Spinal cord (tissue), 10 donors: ENCODE results near the gene FIGNL1. TPM values are rescaled to one million over a fixed set of nuclear protein-coding genes. Genes with fewer than 3 reads are reported as not detected.
"Not testable (repeated sequence)": the region's sequence is repeated elsewhere in the genome, so short reads cannot be mapped to it uniquely, and the experiment has no call there.

Experiments used
- DNase-seq, 6 donors: peaks; one replicate each; pipeline versions ENCODE4 v3.0.0 to v3.0.0-alpha.2; 2013 to 2015; ENCODE audit warnings: low spot score in 6 of 6, low read depth in 4 of 6
- H3K27ac ChIP-seq: one replicate; pipeline ENCODE4 v1.5.1; 2013; ENCODE audit warnings: low read depth, low read length, control low read depth
- H3K27me3 ChIP-seq: one replicate; pipeline ENCODE4 v1.6.1; 2013; ENCODE audit warnings: low read length; ENCODE audit not compliant: control insufficient read depth, insufficient read depth
- H3K36me3 ChIP-seq: one replicate; pipeline ENCODE4 v1.6.1; 2013; ENCODE audit warnings: low read length; ENCODE audit not compliant: control insufficient read depth, insufficient read depth
- H3K4me1 ChIP-seq: one replicate; pipeline ENCODE4 v1.6.1; 2013; ENCODE audit warnings: low read length; ENCODE audit not compliant: control insufficient read depth, insufficient read depth
- H3K4me3 ChIP-seq: one replicate; pipeline ENCODE4 v1.5.1; 2013; ENCODE audit warnings: low read depth, low read length, control low read depth
- H3K9me3 ChIP-seq: one replicate; pipeline ENCODE4 v1.6.1; 2013; ENCODE audit warnings: low read length; ENCODE audit not compliant: control insufficient read depth, insufficient read depth
- WGBS: methylation state at CpG from one replicate; pipeline ENCODE4 v1.1.5; 2013; ENCODE audit warnings: missing lambda C conversion rate; ENCODE audit not compliant: insufficient coverage; 5-methylcytosine and 5-hydroxymethylcytosine counted together
- polyA plus RNA-seq, 2 donors: library from polyadenylated mRNA; unstranded; fragments of 120-200 nt; gene quantifications; one replicate each; pipeline ENCODE4 v1.2.1, GENCODE V29; 2013; ENCODE audit not compliant: insufficient read length in 2 of 2
- total RNA-seq, 2 donors: library from RNA; depleted of rRNA in 1 of 2; stranded (reverse); fragments of 120-200 nt in 1 of 2; fragments of >200 nt in 1 of 2; gene quantifications; one replicate each; pipeline versions ENCODE4 v1.2.3 to v1.2.4, GENCODE V29; 2013 to 2014
- donor health status: healthy.

The FIGNL1 gene
- total and polyA plus RNA-seq, 4 donors, result 18.5 to 28.7 (median 21.0) TPM

GRCh38 chr7:50461695-50462094 lies 11.5 kb upstream of the FIGNL1 start:
- no peaks in the 10 kb centered on the region for H3K4me1 ChIP-seq
- H3K27ac ChIP-seq, result no peak overlapping the region
- H3K27me3 ChIP-seq, result no peaks in the 10 kb centered on the region
- H3K4me3 ChIP-seq, result no peak overlapping the region
- 80% methylated on average over 1 of the region's 1 CpG for WGBS
- no peak for DNase-seq
- H3K9me3 ChIP-seq, result no peaks in the 10 kb centered on the region
- H3K36me3 ChIP-seq, result no peaks in the 10 kb centered on the region

- 96% methylated on average over 14 of the region's 27 CpGs for WGBS
- not testable (repeated sequence) for DNase-seq, H3K4me1 ChIP-seq, H3K27me3 ChIP-seq, H3K9me3 ChIP-seq, H3K27ac ChIP-seq, H3K4me3 ChIP-seq, H3K36me3 ChIP-seq
Measured at GRCh38 chr7:50459183-50459582, 9.0 kb upstream of the FIGNL1 start.

- H3K9me3 ChIP-seq, result not testable (repeated sequence)
- no CpG with 5 or more reads among the region's 4 CpGs for WGBS
Measured at GRCh38 chr7:50458651-50459050, 8.5 kb upstream of the FIGNL1 start.

GRCh38 chr7:50456371-50457123 lies 6.4 kb upstream of the FIGNL1 start:
- WGBS, result no CpG with 5 or more reads among the region's 3 CpGs
- no peaks in the 10 kb centered on the region for H3K9me3 ChIP-seq
- no peak overlapping the region for H3K27ac ChIP-seq
- no peaks in the 10 kb centered on the region for H3K27me3 ChIP-seq
- H3K36me3 ChIP-seq, result no peaks in the 10 kb centered on the region
- no peaks in the 10 kb centered on the region for H3K4me1 ChIP-seq
- no peak for DNase-seq
- no peak overlapping the region for H3K4me3 ChIP-seq

More at GRCh38 chr7:50458651-50459050, 8.5 kb upstream of the FIGNL1 start:
- not testable (repeated sequence) for H3K27ac ChIP-seq, H3K4me1 ChIP-seq, H3K36me3 ChIP-seq, DNase-seq, H3K27me3 ChIP-seq, H3K4me3 ChIP-seq

- H3K36me3 ChIP-seq, result no peaks in the 10 kb centered on the region
- no peaks in the 10 kb centered on the region for H3K9me3 ChIP-seq
- DNase-seq, result peak in 1 of 6 donors; percentile 8
- H3K27me3 ChIP-seq, result no peaks in the 10 kb centered on the region
- no peak overlapping the region for H3K4me3 ChIP-seq
- H3K4me1 ChIP-seq, result peaks cover 4% of the 10 kb centered on the region
- no peak overlapping the region for H3K27ac ChIP-seq
Measured at GRCh38 chr7:50455658-50456057, 5.5 kb upstream of the FIGNL1 start.

- WGBS, result 77% methylated on average over 4 of the region's 5 CpGs
- DNase-seq, result no peak
- no peaks in the 10 kb centered on the region for H3K36me3 ChIP-seq
Measured at GRCh38 chr7:50454968-50455367, 4.8 kb upstream of the FIGNL1 start.

GRCh38 chr7:50450590-50451032 lies 461 bp upstream of the FIGNL1 start:
- WGBS, result 27% methylated on average over 29 of the region's 32 CpGs
- Histone ChIP-seq H3K4me3 (peak overlapping the region; percentile 80), H3K36me3 (no peaks in the 10 kb centered on the region), H3K27me3 (no peaks in the 10 kb centered on the region), H3K4me1 (peaks cover 16% of the 10 kb centered on the region), H3K27ac (no peak overlapping the region), H3K9me3 (no peaks in the 10 kb centered on the region)
- no peak for DNase-seq

More at GRCh38 chr7:50454968-50455367, 4.8 kb upstream of the FIGNL1 start:
- H3K27me3 ChIP-seq, result no peaks in the 10 kb centered on the region
- H3K9me3 ChIP-seq, result no peaks in the 10 kb centered on the region
- H3K4me3 ChIP-seq, result no peak overlapping the region
- peaks cover 10% of the 10 kb centered on the region for H3K4me1 ChIP-seq
- H3K27ac ChIP-seq, result no peak overlapping the region

GRCh38 chr7:50449501-50449880 lies 659 bp downstream of the FIGNL1 start:
- WGBS, result 9% methylated on average over 5 of the region's 5 CpGs
- Histone ChIP-seq H3K4me3 (peak overlapping the region; percentile 80), H3K4me1 (peaks cover 16% of the 10 kb centered on the region), H3K27me3 (no peaks in the 10 kb centered on the region), H3K36me3 (no peaks in the 10 kb centered on the region), H3K9me3 (no peaks in the 10 kb centered on the region), H3K27ac (peak overlapping the region; percentile 35)
- peak in 1 of 6 donors; percentile 6 for DNase-seq

GRCh38 chr7:50448823-50449222 lies 1.3 kb downstream of the FIGNL1 start:
- no peak overlapping the region for H3K4me3 ChIP-seq
- no peak overlapping the region for H3K27ac ChIP-seq
- peaks cover 16% of the 10 kb centered on the region for H3K4me1 ChIP-seq
- H3K27me3 ChIP-seq, result no peaks in the 10 kb centered on the region
- H3K9me3 ChIP-seq, result no peaks in the 10 kb centered on the region
- H3K36me3 ChIP-seq, result no peaks in the 10 kb centered on the region
- DNase-seq, result no peak

GRCh38 chr7:50446542-50446960 lies 3.6 kb downstream of the FIGNL1 start:
- WGBS, result 100% methylated on average over 4 of the region's 4 CpGs
- Histone ChIP-seq H3K4me3 (no peak overlapping the region), H3K27me3 (no peaks in the 10 kb centered on the region), H3K27ac (no peak overlapping the region), H3K9me3 (no peaks in the 10 kb centered on the region), H3K4me1 (peaks cover 16% of the 10 kb centered on the region), H3K36me3 (no peaks in the 10 kb centered on the region)
- DNase-seq, result no peak
